ENCODE results near the gene CDSN. TPM values are rescaled to one million over a fixed set of nuclear protein-coding genes. Genes with fewer than 3 reads are reported as not detected.

CDSN gene
- total and polyA plus RNA-seq, 2 donors: 0.05 to 6.2 TPM

DNA sequence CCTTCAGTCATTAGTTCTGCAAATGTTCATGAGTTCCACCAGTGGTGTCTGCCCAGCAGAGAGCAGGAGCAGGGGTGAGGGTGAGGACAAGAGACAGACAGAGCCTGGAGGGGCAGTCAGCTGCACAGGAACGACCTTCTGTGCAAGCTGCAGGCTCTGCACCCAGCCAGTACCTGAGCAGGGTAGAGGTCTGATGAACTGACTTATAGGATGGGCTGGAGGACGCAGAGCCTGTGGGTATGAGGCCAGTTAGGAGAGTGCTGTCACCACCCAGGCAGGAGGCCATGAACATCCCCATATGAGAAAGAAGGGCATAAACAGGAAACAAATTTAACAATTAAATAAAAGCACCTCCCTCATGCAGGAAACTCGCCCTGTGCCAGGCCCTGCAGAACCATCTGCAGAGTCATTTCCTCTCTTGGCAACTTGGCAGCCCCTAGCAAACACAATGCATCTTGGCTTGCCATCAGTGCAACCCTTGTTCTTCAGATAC is 25.8 kb downstream of the CDSN start:
- Histone ChIP-seq H3K36me3 (ENCODE audit: control insufficient read depth in 2 of 2, insufficient read depth in 2 of 2, low read length in 1 of 2) (no peaks in the 10 kb centered on the region), H3K4me3 (ENCODE audit: low read length in 2 of 2) (no peak overlapping the region), H3K9me3 (ENCODE audit: control insufficient read depth in 2 of 2, insufficient read depth in 1 of 2, low read length in 1 of 2) (no peaks in the 10 kb centered on the region), H3K27me3 (ENCODE audit: control insufficient read depth in 2 of 2, insufficient read depth in 1 of 2, low read length in 1 of 2) (no peaks in the 10 kb centered on the region), H3K27ac (ENCODE audit: low read depth in 1 of 2, low read length in 1 of 2) (peak overlapping the region; percentile 29 to 82), H3K4me1 (ENCODE audit: control insufficient read depth in 2 of 2, insufficient read depth in 2 of 2, low read length in 2 of 2) (peaks cover 8 to 12% of the 10 kb centered on the region in 2 donors)
- DNase-seq (ENCODE audit: low read depth in 6 of 9, low spot score in 9 of 9): peak in 4 of 9 donors; percentile 18 to 61 (median 30)
- 7% methylated on average over 3 of the region's 3 CpGs for WGBS

DNA sequence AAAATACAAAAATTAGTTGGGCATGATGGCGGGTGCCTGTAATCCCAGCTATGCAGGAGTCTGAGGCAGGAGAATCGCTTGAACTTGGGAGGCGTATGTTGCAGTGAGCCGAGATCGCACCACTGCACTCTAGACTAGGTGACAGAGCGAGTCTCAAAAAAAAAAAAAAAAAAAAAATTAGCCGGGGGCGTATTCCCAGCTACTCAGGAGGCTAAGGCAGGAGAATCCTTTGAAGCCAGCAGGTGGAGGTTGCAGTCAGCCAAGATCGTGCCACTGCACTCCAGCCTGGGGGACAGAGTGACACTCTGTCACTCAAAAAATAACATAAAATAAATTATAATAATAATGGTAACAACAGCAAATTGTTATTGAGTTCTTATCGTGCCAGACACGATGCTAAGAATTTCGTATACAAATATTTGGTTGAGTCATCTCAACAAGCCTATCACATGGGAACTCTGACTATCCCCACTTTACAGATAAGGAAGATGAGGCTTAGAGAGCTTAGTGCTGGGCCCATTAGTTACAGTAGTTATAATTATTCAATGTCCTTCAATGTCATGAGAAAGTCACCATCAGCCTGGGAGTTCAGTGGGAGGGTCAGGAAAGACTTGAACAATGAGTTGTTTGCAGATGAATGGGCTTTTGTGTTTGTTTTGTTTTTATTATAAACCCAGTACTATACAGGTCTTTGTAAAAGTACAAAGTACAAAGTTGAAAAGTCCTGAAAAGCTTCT is 27.3 kb downstream of the CDSN start:
- H3K9me3 ChIP-seq (ENCODE audit: control insufficient read depth in 2 of 2, insufficient read depth in 1 of 2, low read length in 1 of 2): no peaks in the 10 kb centered on the region
- no peak overlapping the region for H3K27ac ChIP-seq (ENCODE audit: low read depth in 1 of 2, low read length in 1 of 2)
- DNase-seq (ENCODE audit: low read depth in 6 of 9, low spot score in 9 of 9): no peak
- no peaks in the 10 kb centered on the region for H3K36me3 ChIP-seq (ENCODE audit: control insufficient read depth in 2 of 2, insufficient read depth in 2 of 2, low read length in 1 of 2)
- H3K4me3 ChIP-seq (ENCODE audit: low read length in 2 of 2): no peak overlapping the region
- WGBS: 98% methylated on average over 12 of the region's 12 CpGs
- H3K27me3 ChIP-seq (ENCODE audit: control insufficient read depth in 2 of 2, insufficient read depth in 1 of 2, low read length in 1 of 2): no peaks in the 10 kb centered on the region
- peaks cover 8 to 12% of the 10 kb centered on the region in 2 donors for H3K4me1 ChIP-seq (ENCODE audit: control insufficient read depth in 2 of 2, insufficient read depth in 2 of 2, low read length in 2 of 2)

DNA sequence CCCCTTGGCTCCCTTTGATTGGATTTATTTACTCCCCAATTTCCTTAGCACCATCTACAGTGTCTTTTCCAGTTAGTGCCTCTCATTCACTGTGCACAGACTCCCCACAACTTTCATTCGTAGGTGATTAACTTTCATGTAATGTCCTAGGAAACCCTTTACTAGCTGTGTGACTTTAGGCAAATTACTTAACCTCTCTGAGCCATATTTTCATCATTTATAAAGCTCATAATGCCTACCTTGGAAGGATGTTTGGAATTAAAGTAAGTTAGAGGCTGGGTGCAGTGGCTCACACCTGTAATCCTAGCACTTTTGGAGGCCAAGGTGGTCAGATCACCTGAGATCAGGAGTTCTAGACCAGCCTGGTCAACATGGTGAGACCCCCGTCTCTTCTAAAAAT is 28.0 kb downstream of the CDSN start:
- 99% methylated on average over 2 of the region's 2 CpGs for WGBS
- no peak for DNase-seq (ENCODE audit: low read depth in 6 of 9, low spot score in 9 of 9)

DNA sequence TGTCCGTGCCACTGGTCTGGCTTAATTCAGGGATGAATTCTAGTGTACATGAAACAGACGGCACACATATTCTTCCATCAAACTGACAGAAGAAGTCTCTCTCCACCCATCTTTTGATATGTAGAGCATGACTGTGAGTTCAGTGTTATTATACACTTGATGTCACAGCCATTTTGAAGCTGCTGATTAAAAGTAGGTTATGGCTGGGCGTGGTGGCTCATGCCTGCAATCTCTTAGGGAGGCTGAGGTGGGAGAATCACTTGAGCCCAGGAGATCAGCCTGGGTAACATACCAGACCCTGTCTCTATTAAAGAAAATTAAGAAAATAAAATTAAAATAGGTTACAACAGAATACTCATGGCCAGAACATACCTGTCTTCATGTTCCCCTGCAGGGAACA is 28.6 kb downstream of the CDSN start:
- H3K27me3 ChIP-seq (ENCODE audit: control insufficient read depth in 2 of 2, insufficient read depth in 1 of 2, low read length in 1 of 2): peaks cover 0 to 5% of the 10 kb centered on the region in 2 donors
- H3K9me3 ChIP-seq (ENCODE audit: control insufficient read depth in 2 of 2, insufficient read depth in 1 of 2, low read length in 1 of 2): no peaks in the 10 kb centered on the region
- H3K27ac ChIP-seq (ENCODE audit: low read depth in 1 of 2, low read length in 1 of 2): no peak overlapping the region
- 47% methylated on average over 3 of the region's 3 CpGs for WGBS
- H3K4me1 ChIP-seq (ENCODE audit: control insufficient read depth in 2 of 2, insufficient read depth in 2 of 2, low read length in 2 of 2): peaks cover 8 to 12% of the 10 kb centered on the region in 2 donors
- no peaks in the 10 kb centered on the region for H3K36me3 ChIP-seq (ENCODE audit: control insufficient read depth in 2 of 2, insufficient read depth in 2 of 2, low read length in 1 of 2)
- DNase-seq (ENCODE audit: low read depth in 6 of 9, low spot score in 9 of 9): no peak
- no peak overlapping the region for H3K4me3 ChIP-seq (ENCODE audit: low read length in 2 of 2)

More for the DNA sequence above, 28.0 kb downstream of the CDSN start:
- Histone ChIP-seq H3K9me3 (ENCODE audit: control insufficient read depth in 2 of 2, insufficient read depth in 1 of 2, low read length in 1 of 2) (no peaks in the 10 kb centered on the region), H3K36me3 (ENCODE audit: control insufficient read depth in 2 of 2, insufficient read depth in 2 of 2, low read length in 1 of 2) (no peaks in the 10 kb centered on the region), H3K4me3 (ENCODE audit: low read length in 2 of 2) (no peak overlapping the region), H3K27me3 (ENCODE audit: control insufficient read depth in 2 of 2, insufficient read depth in 1 of 2, low read length in 1 of 2) (no peaks in the 10 kb centered on the region), H3K4me1 (ENCODE audit: control insufficient read depth in 2 of 2, insufficient read depth in 2 of 2, low read length in 2 of 2) (peaks cover 8 to 12% of the 10 kb centered on the region in 2 donors), H3K27ac (ENCODE audit: low read depth in 1 of 2, low read length in 1 of 2) (no peak overlapping the region)

DNA sequence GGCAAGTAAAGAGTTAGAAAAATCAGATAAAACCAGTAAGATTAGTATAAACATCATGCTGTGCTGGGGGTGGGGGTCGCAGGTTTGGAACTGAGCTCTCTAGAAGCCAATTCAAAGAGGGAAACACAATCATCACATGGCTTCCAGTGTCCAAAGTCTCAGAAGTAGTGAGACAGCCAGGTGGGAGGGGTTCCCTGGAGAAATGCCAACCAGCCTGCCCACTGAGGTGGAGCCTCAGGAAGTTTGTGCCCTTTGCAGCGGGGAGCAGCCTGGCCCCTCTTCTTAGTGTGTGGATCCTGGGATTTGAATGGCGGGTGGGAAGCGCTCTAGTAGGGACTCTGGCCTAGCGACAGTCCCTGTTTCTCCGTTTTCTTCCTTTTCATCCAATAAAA is 29.3 kb downstream of the CDSN start:
- Histone ChIP-seq H3K27ac (ENCODE audit: low read depth in 1 of 2, low read length in 1 of 2) (no peak overlapping the region), H3K9me3 (ENCODE audit: control insufficient read depth in 2 of 2, insufficient read depth in 1 of 2, low read length in 1 of 2) (no peaks in the 10 kb centered on the region), H3K4me3 (ENCODE audit: low read length in 2 of 2) (no peak overlapping the region), H3K4me1 (ENCODE audit: control insufficient read depth in 2 of 2, insufficient read depth in 2 of 2, low read length in 2 of 2) (peaks cover 8 to 12% of the 10 kb centered on the region in 2 donors), H3K27me3 (ENCODE audit: control insufficient read depth in 2 of 2, insufficient read depth in 1 of 2, low read length in 1 of 2) (peaks cover 0 to 11% of the 10 kb centered on the region in 2 donors), H3K36me3 (ENCODE audit: control insufficient read depth in 2 of 2, insufficient read depth in 2 of 2, low read length in 1 of 2) (no peaks in the 10 kb centered on the region)
- no peak for DNase-seq (ENCODE audit: low read depth in 6 of 9, low spot score in 9 of 9)
- WGBS: 97% methylated on average over 6 of the region's 6 CpGs

DNA sequence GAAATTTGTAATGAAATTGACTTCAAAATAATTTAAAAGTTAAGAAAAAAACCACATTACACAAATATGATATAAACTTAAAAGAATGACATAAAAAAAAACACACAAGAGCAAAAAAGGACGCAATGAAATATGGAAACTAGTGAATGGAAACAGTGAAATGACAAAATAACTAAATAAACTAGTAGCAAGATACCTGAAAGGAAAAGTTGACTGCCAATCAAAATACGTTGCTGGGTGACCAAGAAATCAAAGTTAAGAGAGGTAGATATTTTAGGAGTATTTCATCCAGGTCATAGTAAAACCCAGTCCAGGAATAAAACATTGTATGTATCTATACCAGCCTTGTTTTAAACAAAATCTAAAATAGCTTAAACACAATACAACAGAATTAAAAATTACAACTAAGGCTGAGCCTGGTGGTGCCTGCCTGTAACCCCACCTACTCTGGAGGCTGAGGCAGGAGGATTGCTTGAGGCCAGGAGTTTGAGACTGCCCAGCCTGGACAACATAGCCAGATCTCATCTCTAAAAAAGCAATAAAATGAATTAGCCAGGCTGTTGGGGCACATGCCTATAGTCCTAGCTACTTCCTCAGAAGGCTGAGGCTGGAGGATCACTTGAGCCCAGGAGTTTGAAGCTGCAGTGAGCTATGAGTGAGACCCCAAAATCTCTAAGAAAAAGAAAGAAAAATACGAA is 29.8 kb downstream of the CDSN start:
- 94% methylated on average over 3 of the region's 3 CpGs for WGBS
- no peak overlapping the region for H3K4me3 ChIP-seq (ENCODE audit: low read length in 2 of 2)

DNA sequence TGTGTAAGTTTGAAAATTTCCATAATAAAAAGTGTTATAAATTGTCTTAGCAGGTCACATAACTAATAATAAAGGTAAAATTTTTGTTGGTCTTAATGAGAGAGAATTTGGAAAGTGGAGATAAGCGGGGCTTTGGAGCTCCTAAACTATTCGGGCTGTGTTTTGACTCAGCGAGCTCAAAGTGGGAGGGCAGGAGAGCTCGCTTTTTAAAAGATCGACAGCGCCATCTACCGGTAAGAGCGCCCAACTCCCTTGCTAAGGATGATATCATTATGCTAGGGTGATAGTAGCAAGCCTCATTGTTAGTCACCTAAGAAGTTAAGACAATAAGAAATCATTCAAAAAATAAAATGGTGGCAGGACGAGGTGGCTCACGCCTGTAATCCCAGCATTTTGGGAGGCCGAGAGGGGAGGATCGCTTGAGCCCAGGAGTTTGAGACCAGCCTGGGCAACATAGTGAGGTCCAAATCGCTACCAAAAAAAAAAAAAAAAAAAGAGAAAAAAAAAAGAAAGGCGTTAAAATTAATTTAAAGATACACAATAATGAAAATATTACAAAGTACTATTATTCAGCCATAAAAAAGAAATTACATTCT is 32.7 kb downstream of the CDSN start:
- no peaks in the 10 kb centered on the region for H3K4me1 ChIP-seq (ENCODE audit: control insufficient read depth in 2 of 2, insufficient read depth in 2 of 2, low read length in 2 of 2)
- H3K9me3 ChIP-seq (ENCODE audit: control insufficient read depth in 2 of 2, insufficient read depth in 1 of 2, low read length in 1 of 2): no peaks in the 10 kb centered on the region
- no peak overlapping the region for H3K27ac ChIP-seq (ENCODE audit: low read depth in 1 of 2, low read length in 1 of 2)
- no peak overlapping the region for H3K4me3 ChIP-seq (ENCODE audit: low read length in 2 of 2)
- no peaks in the 10 kb centered on the region for H3K36me3 ChIP-seq (ENCODE audit: control insufficient read depth in 2 of 2, insufficient read depth in 2 of 2, low read length in 1 of 2)
- peaks cover 0 to 16% of the 10 kb centered on the region in 2 donors for H3K27me3 ChIP-seq (ENCODE audit: control insufficient read depth in 2 of 2, insufficient read depth in 1 of 2, low read length in 1 of 2)
- 15% methylated on average over 14 of the region's 14 CpGs for WGBS
- peak; percentile 55 to 93 (median 82) for DNase-seq (ENCODE audit: low read depth in 6 of 9, low spot score in 9 of 9)

More for the DNA sequence above, 29.8 kb downstream of the CDSN start:
- H3K27ac ChIP-seq (ENCODE audit: low read depth in 1 of 2, low read length in 1 of 2): no peak overlapping the region
- no peak for DNase-seq (ENCODE audit: low read depth in 6 of 9, low spot score in 9 of 9)
- no peaks in the 10 kb centered on the region for H3K9me3 ChIP-seq (ENCODE audit: control insufficient read depth in 2 of 2, insufficient read depth in 1 of 2, low read length in 1 of 2)
- peaks cover 0 to 14% of the 10 kb centered on the region in 2 donors for H3K27me3 ChIP-seq (ENCODE audit: control insufficient read depth in 2 of 2, insufficient read depth in 1 of 2, low read length in 1 of 2)
- H3K36me3 ChIP-seq (ENCODE audit: control insufficient read depth in 2 of 2, insufficient read depth in 2 of 2, low read length in 1 of 2): no peaks in the 10 kb centered on the region
- peaks cover 8 to 12% of the 10 kb centered on the region in 2 donors for H3K4me1 ChIP-seq (ENCODE audit: control insufficient read depth in 2 of 2, insufficient read depth in 2 of 2, low read length in 2 of 2)

DNA sequence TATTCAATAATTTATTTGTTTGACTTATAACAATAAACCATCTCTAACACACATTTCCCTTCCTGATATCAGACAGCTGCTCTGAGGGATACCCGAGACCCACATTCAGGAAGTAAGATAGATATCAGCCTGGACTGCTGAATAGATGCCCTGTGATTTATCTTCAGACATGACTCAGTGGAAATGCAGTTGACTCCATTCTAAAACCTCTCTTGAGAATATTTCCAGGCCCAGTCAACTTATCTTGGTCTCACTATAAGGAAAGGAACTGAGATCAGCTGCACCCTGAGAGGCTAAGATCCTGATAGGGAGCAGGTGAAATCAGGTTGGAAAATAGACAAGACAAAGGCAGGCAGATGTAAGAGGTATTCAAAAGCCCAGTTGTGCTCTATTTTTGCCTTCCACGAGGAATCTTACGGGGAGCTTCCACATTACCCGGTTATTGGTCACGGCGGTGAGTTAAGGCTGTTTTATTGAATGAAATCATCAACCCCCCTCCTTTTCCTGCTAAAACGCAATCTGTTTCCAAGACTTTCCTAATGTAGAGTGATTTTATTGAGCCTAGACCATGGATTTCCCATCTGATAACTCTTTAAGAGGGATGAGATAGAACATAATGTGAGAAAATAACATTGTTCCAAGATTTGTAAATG is 33.3 kb downstream of the CDSN start:
- no peaks in the 10 kb centered on the region for H3K9me3 ChIP-seq (ENCODE audit: control insufficient read depth in 2 of 2, insufficient read depth in 1 of 2, low read length in 1 of 2)
- no peaks in the 10 kb centered on the region for H3K36me3 ChIP-seq (ENCODE audit: control insufficient read depth in 2 of 2, insufficient read depth in 2 of 2, low read length in 1 of 2)
- H3K27me3 ChIP-seq (ENCODE audit: control insufficient read depth in 2 of 2, insufficient read depth in 1 of 2, low read length in 1 of 2): peaks cover 0 to 16% of the 10 kb centered on the region in 2 donors
- WGBS: 55% methylated on average over 7 of the region's 7 CpGs
- H3K4me1 ChIP-seq (ENCODE audit: control insufficient read depth in 2 of 2, insufficient read depth in 2 of 2, low read length in 2 of 2): no peaks in the 10 kb centered on the region
- H3K4me3 ChIP-seq (ENCODE audit: low read length in 2 of 2): no peak overlapping the region
- H3K27ac ChIP-seq (ENCODE audit: low read depth in 1 of 2, low read length in 1 of 2): no peak overlapping the region
- no peak for DNase-seq (ENCODE audit: low read depth in 6 of 9, low spot score in 9 of 9)
